IMR-90 (cell line): ENCODE data around the gene MIEF1. TPM values are rescaled to one million over a fixed set of nuclear protein-coding genes. Genes with fewer than 3 reads are reported as not detected.

Experiments
- ATAC-seq: fragments of 200-7000 bp; cut with Tn5 transposase; 2 replicates; pipeline ENCODE4 v1.9.1; 2020; ENCODE audit warnings: low read depth, mild to moderate bottlenecking, moderate library complexity
- BruUV-seq: library from RNA; stranded (reverse); fragments of 400-500 nt; replicated peaks from 2 replicates; lab custom pipeline; 2021; lab: Mats Ljungman, UMichigan
- CTCF ChIA-PET: fragments of 300-600 bp; formaldehyde crosslinking; extraction: SDS; loops from one replicate; lab custom pipeline; 2021; ENCODE audit warnings: antibody characterized with exemption; lab: Yijun Ruan, JAX
- POLR2A ChIA-PET: fragments of 300-600 bp; sonication (Branson Sonifier 250); formaldehyde crosslinking; loops from one replicate; lab custom pipeline; 2022; ENCODE audit warnings: antibody characterized with exemption; ENCODE audit not compliant: unreplicated experiment; lab: Charles Lee
- DNase-seq: peaks from one replicate; pipeline ENCODE4 v3.0.0; 2013
- H2AFZ ChIP-seq: replicated peaks from 2 replicates; pipeline ENCODE3; 2013; ENCODE audit warnings: low read length, mild to moderate bottlenecking; ENCODE audit not compliant: poor library complexity
- H2AK5ac ChIP-seq: 2 replicates; pipeline ENCODE4 v1.6.1; 2013; ENCODE audit warnings: low read depth, low read length, inconsistent platforms
- H2AK9ac ChIP-seq: replicated peaks from 2 replicates; pipeline ENCODE3; 2013; ENCODE audit warnings: mild to moderate bottlenecking, low read depth, low read length, moderate library complexity; ENCODE audit not compliant: poor library complexity
- H2BK120ac ChIP-seq: 2 replicates; pipeline ENCODE4 v1.6.1; 2013; ENCODE audit warnings: low read depth, low read length, inconsistent platforms
- H2BK15ac ChIP-seq: 3 replicates; pipeline ENCODE4 v1.6.1; 2013; ENCODE audit warnings: low read depth, low read length, inconsistent platforms
- H2BK20ac ChIP-seq: 2 replicates; pipeline ENCODE4 v1.6.1; 2013; ENCODE audit warnings: low read depth, mild to moderate bottlenecking, inconsistent platforms, low read length, moderate library complexity
- H2BK5ac ChIP-seq: 2 replicates; pipeline ENCODE4 v1.6.1; 2013; ENCODE audit warnings: mild to moderate bottlenecking, low read depth, low read length, inconsistent platforms; ENCODE audit not compliant: poor library complexity, severe bottlenecking
- H3K14ac ChIP-seq: replicated peaks from 2 replicates; pipeline ENCODE4 v1.6.1; 2013; ENCODE audit warnings: low read depth, low read length, inconsistent platforms
- H3K18ac ChIP-seq: 2 replicates; pipeline ENCODE4 v1.6.1; 2013; ENCODE audit warnings: low read depth, low read length, control low read depth
- H3K23ac ChIP-seq: 2 replicates; pipeline ENCODE4 v1.6.1; 2013; ENCODE audit warnings: low read depth, low read length, inconsistent platforms
- H3K27ac ChIP-seq: 2 replicates; pipeline ENCODE4 v1.5.1; 2013; ENCODE audit warnings: mild to moderate bottlenecking, control low read depth, low read length; ENCODE audit not compliant: insufficient read depth
- H3K27me3 ChIP-seq: 2 replicates; pipeline ENCODE4 v1.6.1; 2013; ENCODE audit warnings: low read length; ENCODE audit not compliant: control insufficient read depth, insufficient read depth
- H3K36me3 ChIP-seq: 2 replicates; pipeline ENCODE4 v1.6.1; 2013; ENCODE audit warnings: low read length, mixed read lengths; ENCODE audit not compliant: control insufficient read depth, insufficient read depth
- H3K4ac ChIP-seq: 2 replicates; pipeline ENCODE4 v1.6.1; 2013; ENCODE audit warnings: low read depth, low read length, inconsistent platforms
- H3K4me1 ChIP-seq: 2 replicates; pipeline ENCODE4 v1.6.1; 2013; ENCODE audit warnings: low read length, mixed read lengths; ENCODE audit not compliant: control insufficient read depth, insufficient read depth
- H3K4me2 ChIP-seq: 2 replicates; pipeline ENCODE4 v1.6.1; 2013; ENCODE audit warnings: low read depth, mild to moderate bottlenecking, control low read depth, low read length, moderate library complexity
- H3K4me3 ChIP-seq: 2 replicates; pipeline ENCODE4 v1.5.1; 2013; ENCODE audit warnings: low read depth, mild to moderate bottlenecking, control low read depth, low read length, moderate library complexity; ENCODE audit not compliant: insufficient read depth
- H3K56ac ChIP-seq: 2 replicates; pipeline ENCODE4 v1.6.1; 2013; ENCODE audit warnings: low read length, inconsistent platforms; ENCODE audit not compliant: insufficient read depth; ENCODE audit errors: extremely low read depth
- H3K79me1 ChIP-seq, 2 experiments: 2 replicates each; pipeline ENCODE4 v1.6.1; 2013; ENCODE audit warnings: low read length in 2 of 2, inconsistent platforms in 1 of 2, low read depth in 1 of 2
- H3K9ac ChIP-seq: 2 replicates; pipeline ENCODE4 v1.6.1; 2013; ENCODE audit warnings: low read depth, low read length, control low read depth
- H3K9me1 ChIP-seq: 2 replicates; pipeline ENCODE4 v1.6.1; 2013; ENCODE audit warnings: low read length, inconsistent platforms; ENCODE audit not compliant: insufficient read depth
- H3K9me3 ChIP-seq: 2 replicates; pipeline ENCODE4 v1.6.1; 2013; ENCODE audit warnings: low read length; ENCODE audit not compliant: control insufficient read depth, insufficient read depth
- H4K20me1 ChIP-seq: 2 replicates; pipeline ENCODE4 v1.6.1; 2013; ENCODE audit warnings: low read length, inconsistent platforms; ENCODE audit not compliant: insufficient read depth
- H4K5ac ChIP-seq: 2 replicates; pipeline ENCODE4 v1.6.1; 2013; ENCODE audit warnings: mild to moderate bottlenecking, low read depth, low read length, control low read depth
- H4K8ac ChIP-seq, 2 experiments: 2 replicates each; pipeline ENCODE4 v1.6.1; 2013; ENCODE audit warnings: low read depth in 2 of 2, low read length in 2 of 2, control low read depth in 1 of 2, inconsistent platforms in 1 of 2
- H4K91ac ChIP-seq: 2 replicates; pipeline ENCODE4 v1.6.1; 2013; ENCODE audit warnings: low read depth, low read length, inconsistent platforms; ENCODE audit not compliant: insufficient read depth
- CEBPB ChIP-seq: IDR thresholded peaks from 2 replicates; pipeline ENCODE4 v1.6.1; 2012; ENCODE audit warnings: low read depth, low read length, improper control_type of control experiment
- CTCF ChIP-seq: conservative IDR thresholded peaks from 2 replicates; pipeline ENCODE4 v1.5.1; 2012; ENCODE audit warnings: mild to moderate bottlenecking, low read depth, low read length, improper control_type of control experiment
- ELK1 ChIP-seq: fragments of 150-350 bp; IDR thresholded peaks from 2 replicates; pipeline ENCODE4 v1.6.1; 2016; ENCODE audit warnings: low read depth, mild to moderate bottlenecking, low read length, moderate library complexity, borderline replicate concordance
- MAFK ChIP-seq: IDR thresholded peaks from 2 replicates; pipeline ENCODE4 v1.6.1; 2012; ENCODE audit warnings: low read depth, low read length, improper control_type of control experiment
- MAZ ChIP-seq: IDR thresholded peaks from 2 replicates; pipeline ENCODE4 v1.6.1; 2012; ENCODE audit warnings: low read depth, mild to moderate bottlenecking, low read length, improper control_type of control experiment, moderate library complexity, borderline replicate concordance
- MXI1 ChIP-seq: IDR thresholded peaks from 2 replicates; pipeline ENCODE4 v1.6.1; 2012; ENCODE audit warnings: low read depth, mild to moderate bottlenecking, low read length, moderate library complexity, borderline replicate concordance
- POLR2A ChIP-seq: IDR thresholded peaks from 2 replicates; pipeline ENCODE4 v1.6.1; 2012; ENCODE audit warnings: mild to moderate bottlenecking, low read depth, low read length
- RFX5 ChIP-seq: IDR thresholded peaks from 2 replicates; pipeline ENCODE4 v1.8.0; 2012; ENCODE audit warnings: low read depth, mild to moderate bottlenecking, low read length, moderate library complexity
- WGBS, 2 experiments: methylation state at CpG; one replicate each; pipeline versions ENCODE4 v1.1.5 to v1.1.7; 2013; ENCODE audit warnings: missing lambda C conversion rate in 2 of 2; ENCODE audit not compliant: insufficient read length in 1 of 2; ENCODE audit errors: extremely low coverage in 2 of 2; 5-methylcytosine and 5-hydroxymethylcytosine counted together
- dilution Hi-C: fragments of 300-500 bp; cut with HindIII; formaldehyde crosslinking; loops from one replicate; pipeline ENCODE4 v1.14.3; 2018; ENCODE audit warnings: low sequenced_read_pairs; ENCODE audit not compliant: unreplicated experiment
- in situ Hi-C: fragments of 300-500 bp; cut with MboI; formaldehyde crosslinking; loops from 3 replicates; pipeline ENCODE4 v1.14.3; 2019; ENCODE audit warnings: low sequenced_read_pairs, inconsistent platforms, mixed read lengths
- intact Hi-C: fragments of 100-400 bp; cut with micrococcal nuclease; formaldehyde crosslinking; loops from 2 replicates; pipeline ENCODE4 v1.10.0; 2022
- polyA plus RNA-seq, 3 experiments: library from polyadenylated mRNA; depleted of rRNA; stranded (reverse); fragments of >200 nt; gene quantifications; 2 replicates each; pipeline ENCODE4 v1.2.3, GENCODE V29; 2012; ENCODE audit warnings: low replicate concordance in 1 of 3
- total RNA-seq: library from RNA; depleted of rRNA; stranded (reverse); fragments of >200 nt; gene quantifications from 2 replicates; pipeline ENCODE4 v1.2.3, GENCODE V29; 2012
- TF ChIP-seq, protein P1 (sequence below): fragments of 150-350 bp; IDR thresholded peaks from 2 replicates; pipeline ENCODE4 v1.6.1; 2017; ENCODE audit warnings: mild to moderate bottlenecking, antibody characterized with exemption, low read length, low read depth

The MIEF1 gene
- total and polyA plus RNA-seq, 2 of the 4 experiments (the other 2 are of a cell fraction): 9.7 to 16.9 TPM

DNA sequence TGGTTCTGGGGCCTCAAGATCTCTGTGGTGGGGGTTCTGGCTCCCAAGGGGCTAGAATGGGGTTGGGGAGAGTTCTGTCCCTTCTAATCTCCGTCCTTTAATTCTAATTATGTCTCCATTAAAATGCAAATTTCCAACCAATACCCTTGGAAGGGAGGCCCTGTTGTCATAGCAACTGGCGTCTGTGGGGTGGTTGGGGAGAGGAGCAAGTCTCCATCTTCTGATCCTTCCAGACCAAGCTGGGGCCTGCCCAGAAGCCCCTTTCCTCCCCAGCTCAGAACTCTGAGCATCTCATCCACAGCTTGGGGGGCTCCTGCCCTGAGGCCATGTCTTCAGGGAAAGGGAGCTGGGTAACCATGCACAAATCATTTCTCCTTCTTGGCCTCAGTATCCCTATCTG lies 35.9 kb downstream of the MIEF1 start:
- DNase-seq: no peak
- Histone ChIP-seq H3K23ac (no peak overlapping the region), H3K4ac (no peak overlapping the region), H3K27ac (no peak overlapping the region), H3K4me2 (no peak overlapping the region), H3K4me1 (peaks cover 3% of the 10 kb centered on the region), H3K9ac (no peak overlapping the region), H2AFZ (no peak overlapping the region), H3K9me3 (no peaks in the 10 kb centered on the region), H2AK9ac (no peak overlapping the region), H2BK120ac (no peak overlapping the region), H3K18ac (no peak overlapping the region), H3K36me3 (no peaks in the 10 kb centered on the region), H3K4me3 (no peak overlapping the region), H4K8ac (no peak overlapping the region), H2BK5ac (no peak overlapping the region), H4K5ac (no peak overlapping the region), H3K9me1 (no peaks in the 10 kb centered on the region), H3K79me1 (no peaks in the 10 kb centered on the region), H3K56ac (no peak overlapping the region), H2BK15ac (no peak overlapping the region), H3K27me3 (peaks cover 17% of the 10 kb centered on the region), H2AK5ac (no peak overlapping the region), H4K20me1 (no peaks in the 10 kb centered on the region), H3K14ac (no peak overlapping the region), H4K91ac (no peak overlapping the region), H2BK20ac (no peak overlapping the region)
- dilution Hi-C loops (no loop called here), in situ Hi-C loops (loop anchor here (5.0 to 10.0 kb wide), 3 partner anchors 489 to 807 kb away; partner anchors contain the start of gene ADSL), intact Hi-C loops (loop anchor here (10.0 kb wide), 1 partner anchor 637 kb away; the partner anchor contains the start of gene TNRC6B)
- no peak for ATAC-seq
- no TSS peak for BruUV-seq
- ChIA-PET CTCF (interaction anchor here (0.6 to 1.7 kb wide), 2 partner anchors 483 to 487 kb away, joined by 3 to 9 read pairs; no protein-coding TSS in a partner anchor), POLR2A (no interaction called here)
- no peak for TF ChIP-seq CTCF
- TF ChIP-seq MXI1: no peak
- no peak for TF ChIP-seq RFX5
- no peak for TF ChIP-seq MAZ
- no peak for TF ChIP-seq MAFK
- TF ChIP-seq, protein P1, sequence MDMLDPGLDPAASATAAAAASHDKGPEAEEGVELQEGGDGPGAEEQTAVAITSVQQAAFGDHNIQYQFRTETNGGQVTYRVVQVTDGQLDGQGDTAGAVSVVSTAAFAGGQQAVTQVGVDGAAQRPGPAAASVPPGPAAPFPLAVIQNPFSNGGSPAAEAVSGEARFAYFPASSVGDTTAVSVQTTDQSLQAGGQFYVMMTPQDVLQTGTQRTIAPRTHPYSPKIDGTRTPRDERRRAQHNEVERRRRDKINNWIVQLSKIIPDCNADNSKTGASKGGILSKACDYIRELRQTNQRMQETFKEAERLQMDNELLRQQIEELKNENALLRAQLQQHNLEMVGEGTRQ: no peak
- no peak for TF ChIP-seq POLR2A
- no peak for TF ChIP-seq CEBPB
- TF ChIP-seq ELK1: no peak
- WGBS, 2 experiments: no CpG with 5 or more reads among the region's 2 CpGs
